Neural progenitor cell (in vitro differentiated cells): ENCODE results near the gene FLCN. TPM values are rescaled to one million over a fixed set of nuclear protein-coding genes. Genes with fewer than 3 reads are reported as not detected.
A peak's percentile ranks its signal among the peaks of the same experiment; 100 is the strongest.

Source experiments
- DNase-seq: peaks from one replicate; pipeline ENCODE4 v3.0.0-alpha.2; 2016; ENCODE audit warnings: low spot score
- H2AFZ ChIP-seq: fragments of 200-600 bp; sonication (generic); replicated peaks from 2 replicates; pipeline ENCODE4 v1.6.1; 2016; ENCODE audit warnings: antibody characterized with exemption
- H3F3A ChIP-seq: fragments of 200-600 bp; sonication (generic); 2 replicates; pipeline ENCODE4 v1.6.1; 2016; ENCODE audit warnings: antibody characterized with exemption, low read depth
- H3K27ac ChIP-seq: fragments of 200-600 bp; sonication (generic); 2 replicates; pipeline ENCODE4 v1.5.1; 2016; ENCODE audit warnings: mild to moderate bottlenecking
- H3K27me3 ChIP-seq: fragments of 200-600 bp; sonication (generic); 2 replicates; pipeline ENCODE4 v1.6.1; 2016; ENCODE audit warnings: mild to moderate bottlenecking, moderate library complexity
- H3K36me3 ChIP-seq: fragments of 200-600 bp; sonication (generic); 2 replicates; pipeline ENCODE4 v1.5.1; 2016
- H3K4me1 ChIP-seq: fragments of 200-600 bp; sonication (generic); 2 replicates; pipeline ENCODE4 v1.6.1; 2016; ENCODE audit warnings: mixed run types
- H3K4me2 ChIP-seq: fragments of 200-600 bp; sonication (generic); 2 replicates; pipeline ENCODE4 v1.6.1; 2016
- H3K4me3 ChIP-seq: fragments of 200-600 bp; sonication (generic); 2 replicates; pipeline ENCODE4 v1.5.1; 2016
- H3K79me2 ChIP-seq: fragments of 200-600 bp; sonication (generic); 2 replicates; pipeline ENCODE4 v1.6.1; 2016; ENCODE audit warnings: low read depth
- H3K9ac ChIP-seq: fragments of 200-600 bp; sonication (generic); 2 replicates; pipeline ENCODE4 v1.6.1; 2016
- H3K9me3 ChIP-seq: fragments of 200-600 bp; sonication (generic); 2 replicates; pipeline ENCODE4 v1.5.1; 2016; ENCODE audit warnings: low read depth
- H4K20me1 ChIP-seq: fragments of 200-600 bp; sonication (generic); 2 replicates; pipeline ENCODE4 v1.6.1; 2016; ENCODE audit warnings: low read depth
- H3K27ac Mint-ChIP-seq: 3 replicates; pipeline ENCODE4 v1.8.0; 2021; ENCODE audit warnings: mixed read lengths
- H3K27me3 Mint-ChIP-seq: 2 replicates; pipeline ENCODE4 v1.8.0; 2022; ENCODE audit warnings: low read depth, mild to moderate bottlenecking, inconsistent platforms, moderate library complexity, mixed read lengths; ENCODE audit not compliant: insufficient read depth
- H3K36me3 Mint-ChIP-seq: 3 replicates; pipeline ENCODE4 v1.8.0; 2021; ENCODE audit warnings: mixed read lengths
- H3K4me1 Mint-ChIP-seq: 3 replicates; pipeline ENCODE4 v1.8.0; 2021; ENCODE audit warnings: mixed read lengths
- H3K4me3 Mint-ChIP-seq: 3 replicates; pipeline ENCODE4 v1.8.0; 2021; ENCODE audit warnings: mild to moderate bottlenecking, moderate library complexity, mixed read lengths
- H3K9me3 Mint-ChIP-seq: 3 replicates; pipeline ENCODE4 v1.8.0; 2020; ENCODE audit warnings: mixed read lengths
- CTCF ChIP-seq: fragments of 200-600 bp; sonication (generic); IDR thresholded peaks from 2 replicates; pipeline ENCODE4 v1.5.1; 2017; ENCODE audit warnings: antibody characterized with exemption, mild to moderate bottlenecking
- EZH2 ChIP-seq: fragments of 200-600 bp; sonication (generic); IDR thresholded peaks from 2 replicates; pipeline ENCODE4 v1.6.1; 2017; ENCODE audit warnings: antibody characterized with exemption, mild to moderate bottlenecking, moderate library complexity
- EZH2phosphoT487 ChIP-seq: fragments of 200-600 bp; sonication (generic); IDR thresholded peaks from 2 replicates; pipeline ENCODE4 v1.6.1; 2017; ENCODE audit warnings: antibody characterized with exemption
- total RNA-seq: library from RNA; depleted of rRNA; stranded (reverse); fragments of >200 nt; gene quantifications from 2 replicates; pipeline ENCODE4 v1.2.3, GENCODE V29; 2015; ENCODE audit warnings: low replicate concordance

FLCN gene
- total RNA-seq, 1 donor from 2014 or later = 16.3 TPM

- no peaks in the 10 kb centered on the region for H3K79me2 ChIP-seq
- TF ChIP-seq CTCF = no peak
- no peak for TF ChIP-seq EZH2phosphoT487
- TF ChIP-seq EZH2 = no peak
- H3K27ac Mint-ChIP-seq = no peak overlapping the region
- no peak for DNase-seq
- peaks cover 10% of the 10 kb centered on the region for H3K4me1 ChIP-seq
- H3K4me2 ChIP-seq = no peak overlapping the region
- no peaks in the 10 kb centered on the region for H3K9me3 Mint-ChIP-seq
- H2AFZ ChIP-seq = no peak overlapping the region
- H3F3A ChIP-seq = no peaks in the 10 kb centered on the region
- H3K27me3 Mint-ChIP-seq = peaks cover 4% of the 10 kb centered on the region
- H3K9me3 ChIP-seq = no peaks in the 10 kb centered on the region
- no peak overlapping the region for H3K9ac ChIP-seq
- H3K36me3 ChIP-seq = no peaks in the 10 kb centered on the region
- H3K4me1 Mint-ChIP-seq = no peaks in the 10 kb centered on the region
- no peak overlapping the region for H3K27ac ChIP-seq
- no peaks in the 10 kb centered on the region for H3K27me3 ChIP-seq
- peaks cover 10% of the 10 kb centered on the region for H4K20me1 ChIP-seq
- H3K36me3 Mint-ChIP-seq = peaks cover 22% of the 10 kb centered on the region
- no peak overlapping the region for H3K4me3 ChIP-seq
- H3K4me3 Mint-ChIP-seq = no peak overlapping the region
Measured at GRCh38 chr17:17224137-17224536, 12.8 kb downstream of the FLCN start.

- Histone ChIP-seq H3K36me3 (no peaks in the 10 kb centered on the region), H3F3A (no peaks in the 10 kb centered on the region), H3K27me3 (no peaks in the 10 kb centered on the region), H3K9me3 (no peaks in the 10 kb centered on the region), H3K9ac (no peak overlapping the region), H4K20me1 (peaks cover 10% of the 10 kb centered on the region), H3K4me2 (no peak overlapping the region), H3K27ac (peak overlapping the region; percentile 20), H3K4me3 (no peak overlapping the region), H3K4me1 (peaks cover 10% of the 10 kb centered on the region), H2AFZ (no peak overlapping the region), H3K79me2 (no peaks in the 10 kb centered on the region)
- Mint-ChIP-seq H3K4me3 (no peak overlapping the region), H3K36me3 (peaks cover 22% of the 10 kb centered on the region), H3K27me3 (peaks cover 4% of the 10 kb centered on the region), H3K4me1 (no peaks in the 10 kb centered on the region), H3K27ac (no peak overlapping the region), H3K9me3 (no peaks in the 10 kb centered on the region)
- DNase-seq = no peak
- TF ChIP-seq EZH2 (no peak), EZH2phosphoT487 (no peak), CTCF (no peak)
Measured at GRCh38 chr17:17223736-17224135, 13.2 kb downstream of the FLCN start.

DNA sequence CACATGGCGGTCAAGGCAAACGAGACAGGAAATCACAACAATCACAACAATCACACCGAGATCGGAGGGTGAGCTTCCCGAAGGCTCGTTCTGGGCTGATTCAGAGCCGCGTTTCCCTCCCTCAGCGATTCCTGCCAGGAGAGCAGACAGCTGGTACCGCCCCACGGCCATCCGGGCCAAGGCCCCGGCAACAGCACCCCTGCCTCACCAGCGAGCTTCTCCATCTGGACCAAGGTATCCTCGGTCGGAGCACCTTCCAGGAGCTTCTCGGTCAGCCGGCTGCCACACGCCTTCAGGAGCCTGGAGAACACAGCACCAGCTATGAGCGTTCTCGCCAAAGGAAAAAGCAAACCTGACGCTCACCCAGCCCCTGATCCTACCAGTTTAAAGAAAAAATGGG lies 15.6 kb downstream of the FLCN start:
- H3K27me3 Mint-ChIP-seq = peaks cover 2% of the 10 kb centered on the region
- Histone ChIP-seq H3F3A (no peaks in the 10 kb centered on the region), H3K27ac (no peak overlapping the region), H3K4me3 (no peak overlapping the region), H3K9me3 (no peaks in the 10 kb centered on the region), H3K4me1 (peaks cover 10% of the 10 kb centered on the region), H3K27me3 (no peaks in the 10 kb centered on the region), H3K79me2 (no peaks in the 10 kb centered on the region), H3K4me2 (no peak overlapping the region), H3K9ac (no peak overlapping the region), H3K36me3 (no peaks in the 10 kb centered on the region), H4K20me1 (peaks cover 10% of the 10 kb centered on the region), H2AFZ (no peak overlapping the region)
- H3K4me1 Mint-ChIP-seq = no peaks in the 10 kb centered on the region
- peaks cover 37% of the 10 kb centered on the region for H3K36me3 Mint-ChIP-seq
- H3K27ac Mint-ChIP-seq = no peak overlapping the region
- TF ChIP-seq EZH2phosphoT487 (no peak), CTCF (no peak), EZH2 (no peak)
- no peaks in the 10 kb centered on the region for H3K9me3 Mint-ChIP-seq
- no peak overlapping the region for H3K4me3 Mint-ChIP-seq
- no peak for DNase-seq

DNA sequence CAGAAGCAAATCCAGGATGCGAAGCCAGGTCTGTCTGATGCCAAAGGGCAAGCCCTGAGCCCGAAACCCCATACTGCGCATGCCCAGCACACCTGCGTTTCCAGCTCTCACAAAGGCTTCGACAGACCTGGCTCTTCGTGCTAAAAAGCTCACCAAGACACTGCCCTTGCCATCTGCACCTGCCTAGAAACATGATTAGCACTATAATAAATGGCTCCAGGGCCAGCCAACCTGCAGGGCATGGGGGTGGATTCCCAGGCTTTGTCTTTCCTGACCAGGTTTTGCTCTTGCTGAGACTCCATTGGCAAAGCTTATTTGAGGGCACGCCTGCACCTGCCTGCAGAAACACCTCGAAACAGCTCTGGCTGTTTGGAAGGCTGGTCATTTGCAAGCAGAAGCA lies 16.4 kb downstream of the FLCN start:
- Mint-ChIP-seq H3K36me3 (peaks cover 34% of the 10 kb centered on the region), H3K9me3 (no peaks in the 10 kb centered on the region), H3K4me1 (no peaks in the 10 kb centered on the region), H3K27ac (no peak overlapping the region), H3K4me3 (no peak overlapping the region), H3K27me3 (peaks cover 2% of the 10 kb centered on the region)
- H3K4me2 ChIP-seq = no peak overlapping the region
- no peak for TF ChIP-seq EZH2phosphoT487
- no peak for TF ChIP-seq CTCF
- no peak for TF ChIP-seq EZH2
- no peak overlapping the region for H2AFZ ChIP-seq
- DNase-seq = no peak
- H3K27ac ChIP-seq = no peak overlapping the region
- H3K79me2 ChIP-seq = no peaks in the 10 kb centered on the region
- H4K20me1 ChIP-seq = peaks cover 10% of the 10 kb centered on the region
- no peak overlapping the region for H3K9ac ChIP-seq
- H3K9me3 ChIP-seq = no peaks in the 10 kb centered on the region
- H3K27me3 ChIP-seq = no peaks in the 10 kb centered on the region
- H3K4me1 ChIP-seq = peaks cover 10% of the 10 kb centered on the region
- no peak overlapping the region for H3K4me3 ChIP-seq
- H3K36me3 ChIP-seq = no peaks in the 10 kb centered on the region
- H3F3A ChIP-seq = no peaks in the 10 kb centered on the region
